GM19239 (cell line): ENCODE results near the gene SLC9C1.
"Not testable (repeated sequence)": the region's sequence is repeated elsewhere in the genome, so short reads cannot be mapped to it uniquely, and the experiment has no call there.

Experiments used
- DNase-seq: peaks from one replicate; pipeline ENCODE4 v3.0.0; 2011; ENCODE audit warnings: low spot score; ENCODE audit not compliant: insufficient read length
- FAIRE-seq: peaks from 2 replicates; lab custom pipeline; 2011; peaks lifted over from hg19 to GRCh38; lab: Jason Lieb, UNC

The SLC9C1 gene

GRCh38 chr3:112228786-112229185 lies 65.2 kb downstream of the SLC9C1 start:
- no peak for DNase-seq
- no peak for FAIRE-seq

- no peak for DNase-seq
- FAIRE-seq, result no peak
Measured at GRCh38 chr3:112200317-112200666, 93.7 kb downstream of the SLC9C1 start.

- DNase-seq (no peak), FAIRE-seq (no peak)
Measured at GRCh38 chr3:112199622-112200316, 94.2 kb downstream of the SLC9C1 start.

GRCh38 chr3:112197131-112197530 lies 96.9 kb downstream of the SLC9C1 start:
- DNase-seq (no peak), FAIRE-seq (no peak)

DNA sequence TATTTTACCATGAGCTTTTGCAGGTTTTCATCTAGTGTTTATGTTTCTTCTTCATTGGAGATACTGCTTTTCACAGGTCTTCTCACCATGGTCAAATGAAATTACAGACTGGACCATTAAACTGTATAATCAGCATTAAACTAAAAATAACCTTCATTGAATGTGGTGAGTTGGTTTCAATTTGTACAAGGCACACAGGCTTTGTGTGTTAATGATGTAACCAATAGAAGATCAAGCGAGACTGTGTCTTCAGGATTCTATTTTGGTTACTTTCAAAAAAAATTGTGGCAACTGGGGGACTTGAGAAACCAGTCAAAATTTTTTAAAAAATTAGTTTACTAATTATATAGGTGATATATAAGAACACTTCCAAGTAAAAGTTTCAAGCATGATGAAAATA lies 106.7 kb downstream of the SLC9C1 start:
- DNase-seq (no peak), FAIRE-seq (no peak)

GRCh38 chr3:112185423-112186035 lies 108.5 kb downstream of the SLC9C1 start:
- FAIRE-seq, DNase-seq: not testable (repeated sequence)

DNA sequence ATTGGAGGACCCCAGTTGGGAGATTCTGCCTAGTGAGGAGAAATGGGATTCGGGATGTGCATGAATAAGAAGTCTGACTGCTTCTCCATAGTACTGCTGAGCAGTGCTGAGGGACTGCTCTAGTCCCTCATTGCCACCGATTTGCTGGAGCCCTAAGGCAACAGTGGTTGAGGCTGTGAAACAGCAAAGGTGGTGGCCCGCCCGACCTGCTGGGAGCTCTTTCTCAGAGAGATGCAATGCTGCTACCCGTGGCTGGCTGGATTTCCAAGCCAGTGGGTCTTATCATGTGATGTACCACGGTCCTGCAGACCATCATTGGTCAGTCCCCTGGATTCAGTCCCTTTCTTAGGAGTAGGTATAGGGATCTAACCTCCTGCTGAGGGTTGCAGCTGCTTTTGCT lies 118.4 kb downstream of the SLC9C1 start:
- DNase-seq (no peak), FAIRE-seq (no peak)

DNA sequence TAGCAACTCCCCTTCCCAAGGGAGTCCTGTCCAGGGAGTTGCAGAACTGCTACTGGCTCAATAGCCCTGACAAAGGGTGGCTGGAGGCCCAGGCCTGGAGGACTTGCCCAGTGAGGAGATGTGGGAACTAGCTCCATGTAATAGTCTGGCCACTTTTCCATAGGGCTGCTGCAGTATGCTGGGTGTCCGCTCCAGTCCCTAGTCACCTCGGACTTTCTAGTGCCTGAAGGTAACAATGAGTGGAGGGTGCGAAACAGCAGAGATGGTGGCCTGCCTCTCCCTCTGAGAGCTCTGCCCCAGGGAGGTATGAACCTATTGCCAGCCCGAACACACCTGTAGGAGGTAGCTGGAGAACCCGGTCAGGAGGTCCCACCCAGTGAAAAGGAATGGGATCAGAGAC lies 119.0 kb downstream of the SLC9C1 start:
- no peak for FAIRE-seq
- DNase-seq, result no peak

- FAIRE-seq (no peak), DNase-seq (no peak)
Measured at GRCh38 chr3:112171144-112171543, 122.9 kb downstream of the SLC9C1 start.

DNA sequence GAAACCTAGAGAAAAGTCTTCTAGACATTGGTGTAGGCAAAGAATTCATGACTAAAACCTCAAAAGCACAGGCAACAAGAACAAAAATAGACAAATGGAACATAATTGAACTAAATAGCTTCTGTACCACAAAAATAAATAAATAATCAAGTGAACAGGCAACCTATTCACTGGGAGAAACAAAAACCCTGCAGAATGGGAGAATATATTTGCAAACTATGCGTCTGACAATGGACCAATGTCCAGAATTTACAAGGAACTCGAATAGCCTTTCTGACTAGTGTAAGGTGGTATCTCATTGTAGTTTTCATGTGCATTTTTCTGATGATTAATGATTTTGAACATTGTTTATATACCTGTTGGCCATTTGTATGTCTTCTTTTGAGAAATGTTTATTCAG lies 124.0 kb downstream of the SLC9C1 start:
- FAIRE-seq (no peak), DNase-seq (no peak)

DNA sequence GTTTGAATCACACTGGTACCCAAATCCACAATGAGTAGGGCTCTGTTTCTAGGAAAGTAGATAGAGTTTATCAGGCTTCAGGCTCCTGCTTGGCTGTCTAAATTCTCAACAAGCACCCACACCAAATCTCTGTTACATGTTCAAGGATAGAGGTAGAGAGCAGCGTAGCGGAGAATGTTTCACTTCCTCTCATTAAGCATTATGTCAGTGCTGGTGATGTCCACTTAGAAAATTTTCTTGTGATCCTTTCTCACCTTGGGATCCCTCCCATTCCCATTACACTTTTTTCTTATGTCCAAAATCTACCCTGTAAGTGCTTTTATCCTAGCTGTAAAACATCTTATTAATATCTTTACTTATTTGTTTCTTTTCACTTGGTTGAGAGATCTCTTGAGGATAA lies 126.3 kb downstream of the SLC9C1 start:
- FAIRE-seq, result peak; percentile 44
- DNase-seq, result peak; percentile 9

GRCh38 chr3:112149136-112149535 lies 144.9 kb downstream of the SLC9C1 start:
- DNase-seq (no peak), FAIRE-seq (no peak)

- no peak for DNase-seq
- no peak for FAIRE-seq
Measured at GRCh38 chr3:112143689-112144088, 150.3 kb downstream of the SLC9C1 start.

- FAIRE-seq, result peak; percentile 55
- DNase-seq, result no peak
Measured at GRCh38 chr3:112143251-112143650, 150.8 kb downstream of the SLC9C1 start.

DNA sequence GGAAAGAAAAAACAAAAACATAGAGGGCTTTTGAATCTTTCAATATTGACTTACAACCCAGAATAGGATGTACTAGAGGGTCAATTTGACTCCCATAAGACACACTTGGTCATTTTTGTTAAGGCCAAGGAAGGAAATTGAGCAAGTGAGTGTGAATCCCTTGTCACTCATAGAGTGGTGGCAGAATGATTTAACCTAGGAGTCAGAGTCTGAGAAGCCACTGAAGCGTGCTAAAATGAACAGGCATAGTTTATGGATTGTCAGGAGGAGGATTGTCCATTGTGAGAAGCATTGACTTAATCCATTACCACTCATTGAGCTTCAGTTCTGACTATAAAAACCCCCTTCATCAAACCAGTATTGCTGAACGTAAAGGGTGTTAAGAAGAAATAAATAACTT lies 152.7 kb downstream of the SLC9C1 start:
- FAIRE-seq (no peak), DNase-seq (no peak)

- no peak for DNase-seq
- no peak for FAIRE-seq
Measured at GRCh38 chr3:112140584-112140983, 153.4 kb downstream of the SLC9C1 start.

- FAIRE-seq, result no peak
- DNase-seq, result no peak
Measured at GRCh38 chr3:112138219-112138969, 155.6 kb downstream of the SLC9C1 start.

DNA sequence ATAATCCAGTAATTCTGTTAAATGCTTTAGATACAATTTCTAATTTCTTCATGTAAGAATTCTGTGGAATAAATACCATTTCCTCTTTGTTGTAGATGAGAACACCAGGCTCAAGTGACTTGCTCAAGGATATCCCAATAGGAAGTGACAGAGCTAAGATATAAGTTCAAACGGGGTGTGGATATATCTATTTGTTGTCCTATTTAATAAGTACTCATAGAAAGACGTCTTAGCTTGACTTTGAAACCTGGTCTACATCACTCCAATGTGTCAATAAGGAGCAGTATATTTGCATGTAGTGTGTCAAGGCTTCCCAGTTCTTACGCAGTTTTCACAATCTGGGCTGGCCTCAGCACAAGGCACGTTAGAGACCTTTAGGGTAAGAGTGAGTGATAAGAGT lies 156.2 kb downstream of the SLC9C1 start:
- DNase-seq (no peak), FAIRE-seq (no peak)

DNA sequence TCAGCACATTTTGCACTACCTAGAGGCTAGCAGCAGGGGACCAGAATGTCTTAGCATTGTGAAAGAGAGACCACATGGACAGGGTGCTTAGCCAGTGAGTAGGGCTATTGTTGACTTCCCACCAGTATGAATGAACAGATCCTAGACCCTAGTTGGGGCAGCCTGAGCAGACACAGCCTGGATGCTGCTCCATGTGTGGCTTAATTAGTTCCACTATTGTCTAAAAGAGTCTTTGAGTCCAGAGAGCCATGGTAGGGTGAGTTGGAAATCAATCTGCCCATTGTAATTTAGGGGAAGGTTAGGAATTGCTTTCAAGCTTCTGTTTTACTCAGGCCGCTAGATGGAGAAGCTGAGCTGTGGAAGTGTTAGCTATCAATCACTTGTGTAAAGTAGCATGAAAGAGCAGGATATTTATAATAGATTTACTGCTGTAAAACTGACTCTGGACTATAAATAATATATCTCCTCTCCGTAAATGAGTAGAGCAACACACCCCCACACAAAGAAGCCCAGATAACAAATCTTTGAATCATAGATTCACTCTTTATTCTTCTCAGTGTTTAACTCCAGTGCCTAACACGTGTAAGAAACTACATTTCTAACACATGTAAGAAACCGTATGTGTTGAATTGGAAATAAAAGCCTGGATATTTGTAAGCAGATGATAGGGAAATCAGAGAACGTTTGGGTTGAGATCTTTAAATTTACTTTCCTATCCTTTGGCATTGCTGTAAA lies 156.9 kb downstream of the SLC9C1 start:
- DNase-seq (no peak), FAIRE-seq (peak; percentile 96)

- FAIRE-seq, result peak; percentile 26
- no peak for DNase-seq
Measured at GRCh38 chr3:112136046-112136445, 158.0 kb downstream of the SLC9C1 start.
